K562 (cell line): ENCODE data around the gene PIEZO2. TPM values are rescaled to one million over a fixed set of nuclear protein-coding genes. Genes with fewer than 3 reads are reported as not detected.

Experiments used
- ATAC-seq: fragments of 200-7000 bp; cut with Tn5 transposase; 3 replicates; pipeline ENCODE4 v1.9.1; 2020; ENCODE audit warnings: moderate library complexity
- BruUV-seq: library from RNA; stranded (reverse); fragments of 400-500 nt; replicated peaks from 2 replicates; lab custom pipeline; 2021; lab: Mats Ljungman, UMichigan
- CTCF ChIA-PET: fragments of 300-600 bp; formaldehyde crosslinking; extraction: SDS; loops from one replicate; lab custom pipeline; 2021; ENCODE audit warnings: low intra/inter-chr PET ratio; lab: Yijun Ruan, JAX
- POLR2A ChIA-PET: fragments of 300-600, 350-650 bp; sonication (Branson Sonifier 250); formaldehyde crosslinking; extraction: SDS; loops from one replicate; lab custom pipeline; 2021; ENCODE audit warnings: antibody characterized with exemption, inconsistent platforms; lab: Yijun Ruan, JAX
- DNase-seq, 4 experiments: peaks; one replicate each; pipeline versions ENCODE4 v3.0.0 to v3.0.0-alpha.2; 2011 to 2018; ENCODE audit warnings: low spot score in 3 of 4, mixed read lengths in 3 of 4; ENCODE audit errors: extremely low read depth in 1 of 4
- FAIRE-seq: peaks from 2 replicates; lab custom pipeline; 2011; peaks lifted over from hg19 to GRCh38; lab: Jason Lieb, UNC
- H2AFZ ChIP-seq: 2 replicates; pipeline ENCODE4 v1.6.0; 2011; ENCODE audit warnings: low read depth, low read length, control low read depth, inconsistent platforms
- H3K27ac ChIP-seq: fragments of 200-600 bp; 3 replicates; pipeline ENCODE4 v1.8.0; 2011; ENCODE audit warnings: low read depth, mild to moderate bottlenecking, control low read depth, inconsistent platforms, low read length, moderate library complexity, mixed read lengths; ENCODE audit errors: extremely low read depth
- H3K27me3 ChIP-seq, 2 experiments: fragments of 300-600 bp in 1 of 2; 2 replicates in 1 of 2; 3 replicates in 1 of 2; pipeline versions ENCODE4 v1.6.0 to v1.8.0; 2011; ENCODE audit warnings: inconsistent platforms in 2 of 2, low read length in 2 of 2, mild to moderate bottlenecking in 1 of 2, mixed read lengths in 1 of 2, moderate library complexity in 1 of 2; ENCODE audit not compliant: control insufficient read depth in 2 of 2, insufficient read depth in 2 of 2
- H3K36me3 ChIP-seq: fragments of 300-600 bp; 3 replicates; pipeline ENCODE4 v1.8.0; 2011; ENCODE audit warnings: mild to moderate bottlenecking, low read length, inconsistent platforms; ENCODE audit not compliant: control insufficient read depth, insufficient read depth
- H3K4me1 ChIP-seq, 2 experiments: fragments of 200-600 bp in 1 of 2; replicated peaks in 1 of 2; 2 replicates in 1 of 2; 3 replicates in 1 of 2; pipeline versions ENCODE4 v1.5.1 to v1.8.0; 2011; ENCODE audit warnings: inconsistent platforms in 2 of 2, low read length in 2 of 2, mild to moderate bottlenecking in 1 of 2, mixed read lengths in 1 of 2, moderate library complexity in 1 of 2; ENCODE audit not compliant: control insufficient read depth in 2 of 2, insufficient read depth in 2 of 2
- H3K4me2 ChIP-seq: 2 replicates; pipeline ENCODE4 v1.6.1; 2011; ENCODE audit warnings: low read length, control low read depth, inconsistent platforms, mixed read lengths; ENCODE audit not compliant: insufficient read depth
- H3K4me3 ChIP-seq: fragments of 200-600 bp; sonication (generic), shearing (Covaris generic); 2 replicates; pipeline ENCODE4 v1.5.1; 2016; ENCODE audit warnings: control low read depth, inconsistent platforms
- H3K79me2 ChIP-seq: fragments of 200-600 bp; 3 replicates; pipeline ENCODE4 v1.8.0; 2011; ENCODE audit warnings: low read length, inconsistent platforms; ENCODE audit not compliant: control insufficient read depth, insufficient read depth
- H3K9ac ChIP-seq, 2 experiments: 2 replicates each; pipeline versions ENCODE4 v1.6.0 to v1.6.1; 2011; ENCODE audit warnings: low read depth in 2 of 2, low read length in 2 of 2, control low read depth in 1 of 2, inconsistent platforms in 1 of 2, mild to moderate bottlenecking in 1 of 2, mixed read lengths in 1 of 2; ENCODE audit not compliant: insufficient read depth in 1 of 2
- H3K9me1 ChIP-seq: one replicate; pipeline ENCODE4 v1.6.0; 2011; ENCODE audit warnings: inconsistent platforms, mild to moderate bottlenecking, low read length, moderate library complexity; ENCODE audit not compliant: control insufficient read depth, insufficient read depth
- H3K9me3 ChIP-seq: replicated peaks from 2 replicates; pipeline ENCODE4 v1.5.1; 2011; ENCODE audit warnings: low read depth, low read length, inconsistent platforms; ENCODE audit not compliant: control insufficient read depth, insufficient read depth
- H4K20me1 ChIP-seq: replicated peaks from 2 replicates; pipeline ENCODE4 v1.6.1; 2011; ENCODE audit warnings: low read length, inconsistent platforms, mixed read lengths; ENCODE audit not compliant: control insufficient read depth, insufficient read depth
- ESRRA ChIP-seq: fragments of 450-650 bp; IDR thresholded peaks from 2 replicates; pipeline ENCODE4 v1.6.1; 2014; ENCODE audit warnings: low read depth, mild to moderate bottlenecking, moderate library complexity, borderline replicate concordance
- ZNF274 ChIP-seq: IDR thresholded peaks from 2 replicates; pipeline ENCODE4 v1.6.1; 2011; ENCODE audit warnings: low read depth, mild to moderate bottlenecking, low read length, moderate library complexity, borderline replicate concordance
- WGBS: fragments of 100-300 bp; shearing (Covaris generic); methylation state at CpG from one replicate; pipeline ENCODE4 v1.1.6; 2016; ENCODE audit warnings: low coverage, mixed read lengths; ENCODE audit not compliant: insufficient coverage; ENCODE audit errors: missing lambda C conversion rate; 5-methylcytosine and 5-hydroxymethylcytosine counted together
- in situ Hi-C: fragments of 300-500 bp; cut with MboI; formaldehyde crosslinking; loops from 4 replicates; pipeline ENCODE4 v1.15.0; 2018; ENCODE audit warnings: inconsistent platforms, mixed read lengths
- intact Hi-C: fragments of 100-400 bp; cut with micrococcal nuclease; formaldehyde crosslinking; loops from 2 replicates; pipeline ENCODE4 v1.14.2; 2022
- polyA plus RNA-seq, 8 experiments: library from polyadenylated mRNA; depleted of rRNA in 4 of 8; stranded (reverse) in 5 of 8; unstranded in 3 of 8; fragments of >200 nt; fragmentation: Nextera tagmentation in 2 of 8; fragmentation: Illumina TruSeq in 1 of 8; extraction: Ambion mirVana in 2 of 8; extraction: Trizol in 1 of 8; gene quantifications; 2 replicates each; pipeline versions ENCODE4 v1.2.1 to v1.2.3, GENCODE V29; 2011 to 2014; ENCODE audit warnings: inconsistent platforms in 1 of 8, missing spikeins in 1 of 8
- total RNA-seq, 7 experiments: library from RNA; depleted of rRNA in 6 of 7; stranded (reverse); fragments of >200 nt in 6 of 7; fragmentation: Illumina TruSeq in 2 of 7; extraction: Trizol in 2 of 7; gene quantifications; 2 replicates each; pipeline versions ENCODE4 v1.2.1 to v1.2.3, GENCODE V29; 2011 to 2021; ENCODE audit warnings: low replicate concordance in 1 of 7
- TF ChIP-seq, protein P1 (sequence below): sonication (generic); IDR thresholded peaks from 2 replicates; pipeline ENCODE4 v1.6.1; 2016

Gene PIEZO2
- total and polyA plus RNA-seq, 9 of the 15 experiments (the other 6 are each of a cell fraction or from before 2014, with no cell fraction given): 0.54 to 4.1 (median 2.0) TPM

DNA sequence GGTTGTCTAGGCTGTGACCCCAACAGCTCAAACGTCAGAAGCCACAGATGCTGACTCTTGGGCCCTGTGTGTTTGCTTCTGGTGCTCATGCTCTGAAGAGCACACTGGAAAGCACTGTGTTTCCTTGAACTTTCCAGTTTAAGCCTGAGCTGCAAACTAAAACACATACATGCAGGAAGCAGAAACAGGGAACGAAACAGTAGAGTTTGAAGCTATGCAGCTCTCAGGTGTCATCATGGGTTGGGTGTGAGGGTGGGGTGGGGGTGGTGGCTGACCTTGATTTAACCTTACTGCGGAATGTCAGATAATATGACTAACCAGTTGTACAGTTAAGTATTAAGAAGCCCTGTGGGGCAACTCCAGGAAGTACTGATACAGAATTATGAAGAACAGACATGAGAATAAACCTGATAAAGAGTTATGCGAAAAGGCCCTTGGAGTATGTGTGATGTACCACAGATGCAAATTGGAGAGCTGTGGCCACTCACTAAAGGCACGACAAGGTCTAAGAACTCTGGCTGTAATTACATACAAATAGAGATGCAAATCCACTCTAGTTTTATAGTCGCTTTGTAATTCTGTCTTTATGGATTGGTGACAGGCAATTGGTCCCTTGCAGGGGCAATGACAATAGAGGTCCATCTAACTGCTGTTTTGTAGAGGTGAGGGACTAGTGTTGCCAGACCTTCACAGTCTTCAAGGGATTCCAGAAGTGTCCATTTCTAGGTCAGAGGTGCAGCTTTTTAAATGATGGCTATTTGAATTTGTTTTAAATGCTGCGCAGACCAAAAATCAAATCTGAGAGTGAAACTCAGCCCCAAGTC, 350.4 kb downstream of the PIEZO2 start:
- no peaks in the 10 kb centered on the region for H3K36me3 ChIP-seq
- intact Hi-C loops (no loop called here), in situ Hi-C loops (no loop called here)
- H3K79me2 ChIP-seq: no peaks in the 10 kb centered on the region
- H3K4me3 ChIP-seq: no peak overlapping the region
- 2% methylated on average over 7 of the region's 7 CpGs for WGBS
- H3K27ac ChIP-seq: no peak overlapping the region
- DNase-seq: peak; percentile 17 to 26 (median 20)
- TF ChIP-seq ESRRA (peak; percentile 59; the same call in 1 of the 2 replicates), ZNF274 (no peak)
- TF ChIP-seq, protein P1, sequence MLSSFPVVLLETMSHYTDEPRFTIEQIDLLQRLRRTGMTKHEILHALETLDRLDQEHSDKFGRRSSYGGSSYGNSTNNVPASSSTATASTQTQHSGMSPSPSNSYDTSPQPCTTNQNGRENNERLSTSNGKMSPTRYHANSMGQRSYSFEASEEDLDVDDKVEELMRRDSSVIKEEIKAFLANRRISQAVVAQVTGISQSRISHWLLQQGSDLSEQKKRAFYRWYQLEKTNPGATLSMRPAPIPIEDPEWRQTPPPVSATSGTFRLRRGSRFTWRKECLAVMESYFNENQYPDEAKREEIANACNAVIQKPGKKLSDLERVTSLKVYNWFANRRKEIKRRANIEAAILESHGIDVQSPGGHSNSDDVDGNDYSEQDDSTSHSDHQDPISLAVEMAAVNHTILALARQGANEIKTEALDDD: peak; percentile 63
- no peak for FAIRE-seq
- no peaks in the 10 kb centered on the region; a peak in 1 of 5 replicates for H3K4me1 ChIP-seq
- ATAC-seq: no peak; the same call in 1 of the 3 replicates
- no peak overlapping the region for H3K9ac ChIP-seq
- peaks cover 3 to 8% of the 10 kb centered on the region in 2 experiments; a peak in 4 of 5 replicates for H3K27me3 ChIP-seq
- H4K20me1 ChIP-seq: no peaks in the 10 kb centered on the region
- no peaks in the 10 kb centered on the region for H3K9me1 ChIP-seq
- POLR2A ChIA-PET: interaction anchor here (1.7 kb wide), 1 partner anchor 10 kb away, joined by 4 read pairs; no protein-coding TSS in a partner anchor
- H2AFZ ChIP-seq: 0 out of 2 replicates have a peak overlapping the region, but pooled peaks have one; percentile 28
- H3K4me2 ChIP-seq: no peak overlapping the region
- BruUV-seq: no TSS peak
- no peaks in the 10 kb centered on the region for H3K9me3 ChIP-seq
- CTCF ChIA-PET: no interaction called here
